Skeletal muscle cell (primary cell): ENCODE data around the gene TREM2.
A peak's percentile ranks its signal among the peaks of the same experiment; 100 is the strongest.
"Not testable (repeated sequence)": the region's sequence is repeated elsewhere in the genome, so short reads cannot be mapped to it uniquely, and the experiment has no call there.

Experiments used
- DNase-seq: peaks from one replicate; pipeline ENCODE4 v3.0.0-alpha.2; 2010; ENCODE audit warnings: low read depth
- H3K4me3 ChIP-seq: 2 replicates; pipeline ENCODE4 v1.5.1; 2011; ENCODE audit warnings: low read depth, mild to moderate bottlenecking, control low read depth, low read length, moderate library complexity

The TREM2 gene

GRCh38 chr6:41162687-41163418 lies at the start of gene TREM2:
TSS of gene TREM2 (minus strand) at chr6:41163116. CDS start at chr6:41163082, 34 bp downstream.
- H3K4me3 ChIP-seq: no peak within 1 kb of the TSS
- no peak for DNase-seq

DNA sequence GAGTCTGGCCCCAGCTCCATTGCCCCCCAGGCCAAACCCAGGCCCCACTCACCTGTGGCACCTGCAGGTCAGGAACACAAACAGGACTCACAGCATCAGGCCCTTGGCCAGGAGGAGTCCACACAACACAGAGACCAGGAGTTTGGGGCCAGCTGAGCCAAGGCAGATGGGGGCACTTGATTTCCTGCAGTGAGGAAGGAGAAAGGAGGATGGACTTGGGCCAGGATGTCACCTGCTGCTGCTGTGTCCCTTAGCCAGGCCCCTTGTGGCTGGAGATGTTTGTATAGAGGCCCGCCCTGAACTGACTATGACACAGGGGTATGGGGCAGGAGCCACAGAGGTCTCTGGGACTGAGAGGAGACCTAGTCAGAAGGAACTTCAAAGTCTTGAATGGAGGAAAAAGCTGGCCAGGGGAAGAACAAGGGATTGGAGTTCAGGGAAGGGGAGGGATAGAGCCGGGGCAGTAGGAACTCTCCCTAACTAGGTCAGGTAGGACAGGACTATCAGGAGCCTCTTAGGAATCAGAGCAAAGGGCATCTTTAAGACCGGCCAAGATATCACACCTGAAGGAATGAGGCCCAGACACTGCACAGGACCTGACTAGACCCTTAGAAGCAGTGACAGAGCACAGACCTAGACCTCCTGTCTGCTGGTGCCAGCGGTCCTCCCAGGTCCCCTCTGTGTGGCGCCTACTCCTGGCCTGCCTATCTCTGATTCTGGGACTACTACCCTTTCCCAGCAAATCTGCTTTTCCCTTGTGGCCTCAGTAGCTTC lies 46.8 kb upstream of the TREM2 start:
- no peak overlapping the region for H3K4me3 ChIP-seq

GRCh38 chr6:41208439-41209106 lies 45.7 kb upstream of the TREM2 start:
- no peak overlapping the region for H3K4me3 ChIP-seq
- DNase-seq: no peak

More for the DNA sequence above, 46.8 kb upstream of the TREM2 start:
- no peak for DNase-seq

GRCh38 chr6:41204156-41204555 lies 41.2 kb upstream of the TREM2 start:
- DNase-seq: no peak
- no peak overlapping the region for H3K4me3 ChIP-seq

DNA sequence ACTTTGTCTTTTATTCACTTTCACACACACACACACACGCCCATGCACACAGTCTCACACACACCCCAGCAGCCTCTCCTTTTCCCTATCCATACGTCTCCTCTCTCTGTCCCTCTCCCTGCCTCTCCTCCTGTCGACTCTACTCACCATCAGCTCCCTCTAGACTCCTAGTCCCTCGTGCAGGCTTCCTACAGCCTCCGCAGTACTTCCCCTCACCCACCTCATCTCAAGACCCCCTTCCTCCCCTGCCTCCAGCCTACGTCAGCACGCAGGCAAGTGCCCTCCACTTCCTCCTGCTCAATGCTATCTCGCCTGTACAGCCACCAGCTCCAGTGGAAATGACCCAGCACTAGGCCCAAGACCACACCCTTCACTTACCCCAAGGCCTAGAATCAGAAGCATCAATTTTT lies 38.9 kb upstream of the TREM2 start:
- DNase-seq: no peak
- no peak overlapping the region for H3K4me3 ChIP-seq

GRCh38 chr6:41200901-41201763 lies 38.2 kb upstream of the TREM2 start, which contains the start of gene TREML2:
TSS of gene TREML2 (minus strand) at chr6:41201149. CDS start at chr6:41201008, 141 bp downstream.
- no peak within 1 kb of the TSS for H3K4me3 ChIP-seq

DNA sequence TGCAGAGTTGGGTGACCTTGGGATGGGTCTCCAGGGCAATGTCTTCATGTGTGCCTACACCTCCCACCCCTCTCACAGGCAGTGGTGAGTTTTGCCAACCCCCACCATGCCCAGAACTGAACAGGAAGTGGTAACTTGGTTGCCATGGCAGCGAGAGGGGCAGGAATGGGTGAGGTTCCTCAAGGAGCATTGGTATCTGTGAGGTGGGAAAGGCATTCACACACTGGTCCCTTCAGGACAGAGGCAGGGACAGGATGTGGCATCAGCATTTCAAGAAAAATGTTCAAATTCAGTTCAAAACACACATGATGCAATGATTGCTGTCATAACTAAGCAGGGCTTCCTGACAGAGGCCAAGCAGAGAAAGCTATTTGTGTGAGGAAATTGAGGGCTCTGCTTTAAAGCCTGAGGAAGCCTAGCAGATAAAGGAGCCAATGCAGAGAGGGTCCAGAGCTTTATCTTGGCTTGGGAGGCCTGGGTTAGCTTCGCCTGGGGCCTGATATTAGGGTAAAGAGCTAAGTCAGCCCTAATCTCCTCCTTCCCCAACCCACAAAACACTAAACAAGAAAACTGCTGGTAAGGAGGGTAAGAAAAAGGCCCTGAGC lies 37.5 kb upstream of the TREM2 start:
- H3K4me3 ChIP-seq: no peak overlapping the region
- peak; percentile 9 for DNase-seq

More at GRCh38 chr6:41200901-41201763, 38.2 kb upstream of the TREM2 start, which contains the start of gene TREML2:
- no peak for DNase-seq

GRCh38 chr6:41199552-41200246 lies 36.8 kb upstream of the TREM2 start:
- no peak for DNase-seq
- no peak overlapping the region for H3K4me3 ChIP-seq

GRCh38 chr6:41197234-41197633 lies 34.3 kb upstream of the TREM2 start:
- H3K4me3 ChIP-seq: no peak overlapping the region

GRCh38 chr6:41194386-41194785 lies 31.5 kb upstream of the TREM2 start:
- no peak for DNase-seq
- no peak overlapping the region for H3K4me3 ChIP-seq

More at GRCh38 chr6:41197234-41197633, 34.3 kb upstream of the TREM2 start:
- no peak for DNase-seq

DNA sequence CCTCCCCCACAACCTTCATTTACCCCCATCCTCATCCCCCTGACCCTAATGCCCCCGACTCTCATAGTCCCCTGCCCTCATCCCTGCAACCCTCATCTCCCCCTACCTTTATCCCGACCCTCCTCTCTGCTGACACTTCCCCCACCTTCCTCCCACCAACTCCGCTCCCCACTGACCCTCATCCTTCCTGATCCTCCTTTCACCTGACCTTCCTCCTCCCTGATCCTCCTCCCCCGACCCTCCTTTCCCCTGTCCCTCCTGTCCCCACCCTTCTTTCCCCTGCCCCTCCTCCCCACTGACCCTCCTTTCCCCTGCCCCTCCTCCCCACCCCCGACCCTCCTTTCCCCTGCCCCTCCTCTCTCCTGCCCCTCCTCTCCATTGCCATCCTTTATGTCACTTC lies 31.0 kb upstream of the TREM2 start:
- H3K4me3 ChIP-seq: no peak overlapping the region
- DNase-seq: no peak

GRCh38 chr6:41193171-41193734 lies 30.3 kb upstream of the TREM2 start:
- no peak overlapping the region for H3K4me3 ChIP-seq
- no peak for DNase-seq

DNA sequence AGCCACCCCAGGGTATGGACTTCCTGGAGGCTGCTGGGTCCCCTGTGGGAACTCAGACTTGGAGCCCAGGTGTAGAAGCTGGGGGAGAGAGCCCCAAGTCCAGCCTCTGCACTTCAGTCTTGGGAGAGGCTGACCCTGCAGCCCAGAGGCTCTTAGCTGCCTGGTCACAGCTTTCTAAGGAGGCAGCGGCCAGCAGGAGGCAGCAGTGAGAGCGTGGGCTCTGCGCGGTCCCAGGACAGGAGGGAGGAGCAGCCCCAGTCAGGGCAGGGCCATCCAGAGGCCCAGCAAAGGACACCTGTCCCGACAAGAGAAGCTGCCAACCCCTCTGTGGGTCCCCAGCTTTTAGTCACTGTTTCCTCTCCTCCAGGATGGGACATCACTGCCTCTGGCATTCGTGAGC lies 28.7 kb upstream of the TREM2 start:
- no peak for DNase-seq
- no peak overlapping the region for H3K4me3 ChIP-seq

DNA sequence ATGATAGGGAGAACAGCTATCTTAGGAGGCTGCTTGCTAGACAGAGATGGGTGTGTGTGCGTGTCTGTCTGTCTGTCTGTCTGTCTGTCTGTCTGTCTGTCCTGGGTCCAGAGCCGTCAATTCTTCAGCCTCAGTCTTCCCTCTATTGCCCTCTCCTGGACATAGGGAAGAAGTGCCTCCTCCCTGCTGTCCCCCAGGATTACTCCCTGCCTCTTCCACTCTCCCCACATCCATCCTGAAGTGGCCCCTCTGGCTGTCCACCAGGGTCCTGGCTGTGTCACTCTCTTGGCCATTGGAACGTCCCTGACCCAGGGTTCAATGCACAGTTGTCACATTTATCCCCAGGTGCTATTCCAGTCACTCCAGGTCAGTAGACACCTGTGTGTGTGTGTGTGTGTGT lies 27.9 kb upstream of the TREM2 start:
- no peak for DNase-seq
- H3K4me3 ChIP-seq: no peak overlapping the region

- H3K4me3 ChIP-seq: no peak overlapping the region
- DNase-seq: no peak
Measured at GRCh38 chr6:41189967-41190366, 27.1 kb upstream of the TREM2 start.

- not testable (repeated sequence) for H3K4me3 ChIP-seq, DNase-seq
Measured at GRCh38 chr6:41189046-41189445, 26.1 kb upstream of the TREM2 start.

- DNase-seq: no peak
Measured at GRCh38 chr6:41187924-41188886, 25.3 kb upstream of the TREM2 start.

More at GRCh38 chr6:41187924-41188886, 25.3 kb upstream of the TREM2 start:
- H3K4me3 ChIP-seq: no peak overlapping the region
